Measurements from ENCODE around the gene ADAM19. TPM values are rescaled to one million over a fixed set of nuclear protein-coding genes. Genes with fewer than 3 reads are reported as not detected.

The ADAM19 gene
- total RNA-seq, 1 experiment from 2014 or later: 4.9 TPM

GRCh38 chr5:157554179-157555036, 21.2 kb downstream of the ADAM19 start:
- no peaks in the 10 kb centered on the region for H3K9me2 ChIP-seq (replicated peaks; ENCODE audit: insufficient read depth, low read length)
- no peaks in the 10 kb centered on the region for H3K27me3 ChIP-seq (ENCODE audit: low read length)
- no peaks in the 10 kb centered on the region for H3K36me3 ChIP-seq (ENCODE audit: insufficient read depth, low read length)
- DNase-seq: no peak
- peaks cover 8% of the 10 kb centered on the region for H3K4me1 ChIP-seq (ENCODE audit: low read length)
- no peaks in the 10 kb centered on the region for H3K79me2 ChIP-seq (ENCODE audit: low read length)
- no peak overlapping the region for H3K9ac ChIP-seq (ENCODE audit: low read length)
- no peaks in the 10 kb centered on the region for H3K9me3 ChIP-seq (ENCODE audit: low read length)
- no peak overlapping the region for H3K27ac ChIP-seq (ENCODE audit: low read length)
- 0 out of 2 replicates have a peak, but pooled peaks cover 3% of the 10 kb centered on the region for H4K20me1 ChIP-seq (ENCODE audit: insufficient read depth, low read depth, low read length)
- H3K4me2 ChIP-seq (ENCODE audit: low read depth, low read length, poor library complexity, severe bottlenecking): no peak overlapping the region
- H2AFZ ChIP-seq (ENCODE audit: low read length): no peak overlapping the region
- no peak overlapping the region for H3K4me3 ChIP-seq (ENCODE audit: low read length)

GRCh38 chr5:157552650-157553049, 22.9 kb downstream of the ADAM19 start:
- no peaks in the 10 kb centered on the region for H3K36me3 ChIP-seq (ENCODE audit: insufficient read depth, low read length)
- no peak overlapping the region for H3K27ac ChIP-seq (ENCODE audit: low read length)
- H3K79me2 ChIP-seq (ENCODE audit: low read length): no peaks in the 10 kb centered on the region
- H3K9ac ChIP-seq (ENCODE audit: low read length): no peak overlapping the region
- peaks cover 9% of the 10 kb centered on the region for H3K4me1 ChIP-seq (ENCODE audit: low read length)
- no peak overlapping the region for H2AFZ ChIP-seq (ENCODE audit: low read length)
- H3K4me3 ChIP-seq (ENCODE audit: low read length): no peak overlapping the region
- no peak overlapping the region for H3K4me2 ChIP-seq (ENCODE audit: low read depth, low read length, poor library complexity, severe bottlenecking)
- no peak for DNase-seq
- 0 out of 2 replicates have a peak, but pooled peaks cover 3% of the 10 kb centered on the region for H4K20me1 ChIP-seq (ENCODE audit: insufficient read depth, low read depth, low read length)
- H3K9me2 ChIP-seq (replicated peaks; ENCODE audit: insufficient read depth, low read length): no peaks in the 10 kb centered on the region
- H3K27me3 ChIP-seq (ENCODE audit: low read length): no peaks in the 10 kb centered on the region
- H3K9me3 ChIP-seq (ENCODE audit: low read length): no peaks in the 10 kb centered on the region

- H3K4me3 ChIP-seq (ENCODE audit: low read length): no peak overlapping the region
- H3K9me2 ChIP-seq (replicated peaks; ENCODE audit: insufficient read depth, low read length): no peaks in the 10 kb centered on the region
- H3K9me3 ChIP-seq (ENCODE audit: low read length): no peaks in the 10 kb centered on the region
- no peaks in the 10 kb centered on the region for H3K27me3 ChIP-seq (ENCODE audit: low read length)
- H3K4me1 ChIP-seq (ENCODE audit: low read length): peaks cover 9% of the 10 kb centered on the region
- no peaks in the 10 kb centered on the region for H3K36me3 ChIP-seq (ENCODE audit: insufficient read depth, low read length)
- H3K4me2 ChIP-seq (ENCODE audit: low read depth, low read length, poor library complexity, severe bottlenecking): no peak overlapping the region
- H3K27ac ChIP-seq (ENCODE audit: low read length): no peak overlapping the region
- H3K9ac ChIP-seq (ENCODE audit: low read length): no peak overlapping the region
- DNase-seq: no peak
- 0 out of 2 replicates have a peak, but pooled peaks cover 3% of the 10 kb centered on the region for H4K20me1 ChIP-seq (ENCODE audit: insufficient read depth, low read depth, low read length)
- no peaks in the 10 kb centered on the region for H3K79me2 ChIP-seq (ENCODE audit: low read length)
- no peak overlapping the region for H2AFZ ChIP-seq (ENCODE audit: low read length)
Observed at GRCh38 chr5:157550663-157551062, 24.9 kb downstream of the ADAM19 start.

GRCh38 chr5:157549954-157550549, 25.5 kb downstream of the ADAM19 start:
- DNase-seq: no peak
- Histone ChIP-seq H3K27me3 (ENCODE audit: low read length) (no peaks in the 10 kb centered on the region), H3K4me3 (ENCODE audit: low read length) (no peak overlapping the region), H3K9me2 (replicated peaks; ENCODE audit: insufficient read depth, low read length) (no peaks in the 10 kb centered on the region), H2AFZ (ENCODE audit: low read length) (no peak overlapping the region), H3K9me3 (ENCODE audit: low read length) (no peaks in the 10 kb centered on the region), H3K4me2 (ENCODE audit: low read depth, low read length, poor library complexity, severe bottlenecking) (peak overlapping the region; percentile 2), H3K9ac (ENCODE audit: low read length) (no peak overlapping the region), H3K36me3 (ENCODE audit: insufficient read depth, low read length) (no peaks in the 10 kb centered on the region), H3K79me2 (ENCODE audit: low read length) (no peaks in the 10 kb centered on the region), H3K4me1 (ENCODE audit: low read length) (peaks cover 9% of the 10 kb centered on the region), H3K27ac (ENCODE audit: low read length) (no peak overlapping the region), H4K20me1 (ENCODE audit: insufficient read depth, low read depth, low read length) (0 out of 2 replicates have a peak, but pooled peaks cover 7% of the 10 kb centered on the region)

GRCh38 chr5:157549283-157549629, 26.3 kb downstream of the ADAM19 start:
- Histone ChIP-seq H2AFZ (ENCODE audit: low read length) (no peak overlapping the region), H3K4me2 (ENCODE audit: low read depth, low read length, poor library complexity, severe bottlenecking) (peak overlapping the region; percentile 2), H4K20me1 (ENCODE audit: insufficient read depth, low read depth, low read length) (0 out of 2 replicates have a peak, but pooled peaks cover 7% of the 10 kb centered on the region), H3K9me3 (ENCODE audit: low read length) (no peaks in the 10 kb centered on the region), H3K4me3 (ENCODE audit: low read length) (no peak overlapping the region), H3K79me2 (ENCODE audit: low read length) (no peaks in the 10 kb centered on the region), H3K9me2 (replicated peaks; ENCODE audit: insufficient read depth, low read length) (no peaks in the 10 kb centered on the region), H3K27ac (ENCODE audit: low read length) (no peak overlapping the region), H3K27me3 (ENCODE audit: low read length) (no peaks in the 10 kb centered on the region), H3K9ac (ENCODE audit: low read length) (no peak overlapping the region), H3K36me3 (ENCODE audit: insufficient read depth, low read length) (no peaks in the 10 kb centered on the region), H3K4me1 (ENCODE audit: low read length) (peaks cover 9% of the 10 kb centered on the region)
- DNase-seq: no peak

- H2AFZ ChIP-seq (ENCODE audit: low read length): no peak overlapping the region
- no peak overlapping the region for H3K4me2 ChIP-seq (ENCODE audit: low read depth, low read length, poor library complexity, severe bottlenecking)
- no peaks in the 10 kb centered on the region for H3K9me3 ChIP-seq (ENCODE audit: low read length)
- H3K36me3 ChIP-seq (ENCODE audit: insufficient read depth, low read length): no peaks in the 10 kb centered on the region
- H3K27ac ChIP-seq (ENCODE audit: low read length): no peak overlapping the region
- H3K4me1 ChIP-seq (ENCODE audit: low read length): peaks cover 9% of the 10 kb centered on the region
- H3K4me3 ChIP-seq (ENCODE audit: low read length): no peak overlapping the region
- no peak for DNase-seq
- 0 out of 2 replicates have a peak, but pooled peaks cover 7% of the 10 kb centered on the region for H4K20me1 ChIP-seq (ENCODE audit: insufficient read depth, low read depth, low read length)
- no peaks in the 10 kb centered on the region for H3K79me2 ChIP-seq (ENCODE audit: low read length)
- no peak overlapping the region for H3K9ac ChIP-seq (ENCODE audit: low read length)
- no peaks in the 10 kb centered on the region for H3K27me3 ChIP-seq (ENCODE audit: low read length)
- H3K9me2 ChIP-seq (replicated peaks; ENCODE audit: insufficient read depth, low read length): no peaks in the 10 kb centered on the region
Observed at GRCh38 chr5:157548513-157549282, 26.9 kb downstream of the ADAM19 start.

GRCh38 chr5:157547941-157548512, 27.5 kb downstream of the ADAM19 start:
- Histone ChIP-seq H2AFZ (ENCODE audit: low read length) (no peak overlapping the region), H3K36me3 (ENCODE audit: insufficient read depth, low read length) (no peaks in the 10 kb centered on the region), H3K9me2 (replicated peaks; ENCODE audit: insufficient read depth, low read length) (no peaks in the 10 kb centered on the region), H3K9ac (ENCODE audit: low read length) (no peak overlapping the region), H4K20me1 (ENCODE audit: insufficient read depth, low read depth, low read length) (0 out of 2 replicates have a peak, but pooled peaks cover 7% of the 10 kb centered on the region), H3K27ac (ENCODE audit: low read length) (no peak overlapping the region), H3K4me2 (ENCODE audit: low read depth, low read length, poor library complexity, severe bottlenecking) (no peak overlapping the region), H3K4me1 (ENCODE audit: low read length) (peaks cover 9% of the 10 kb centered on the region), H3K4me3 (ENCODE audit: low read length) (no peak overlapping the region), H3K79me2 (ENCODE audit: low read length) (no peaks in the 10 kb centered on the region), H3K9me3 (ENCODE audit: low read length) (no peaks in the 10 kb centered on the region), H3K27me3 (ENCODE audit: low read length) (no peaks in the 10 kb centered on the region)
- DNase-seq: no peak

Measured in Karpas-422 (cell line).